NCI-H2171 treated with DMSO at 0.1 percent for 48 hours (cell line): ENCODE results near the gene CLIC3.

Source experiments
- DNase-seq: peaks from one replicate; lab custom pipeline; 2025; lab: John Stamatoyannopoulos, UW

CLIC3 gene

GRCh38 chr9:136980669-136981478 is 15.5 kb downstream of the CLIC3 start:
- DNase-seq = no peak

- DNase-seq = no peak
These were observed 16.4 kb downstream of the CLIC3 start for GRCh38 chr9:136979769-136980587.

GRCh38 chr9:136978865-136979544 is 17.4 kb downstream of the CLIC3 start:
- no peak for DNase-seq

GRCh38 chr9:136978073-136978864 is 18.1 kb downstream of the CLIC3 start:
- DNase-seq = peak; percentile 50

GRCh38 chr9:136977649-136978072 is 18.7 kb downstream of the CLIC3 start:
- no peak for DNase-seq

GRCh38 chr9:136977223-136977622 is 19.1 kb downstream of the CLIC3 start, which contains the start of gene PTGDS:
Gene PTGDS, plus strand, starts transcription at chr9:136977504. Its CDS starts 75 bp downstream, at chr9:136977579.
- no peak for DNase-seq

GRCh38 chr9:136975644-136976043 is 20.7 kb downstream of the CLIC3 start:
- no peak for DNase-seq

- no peak for DNase-seq
These were observed 21.4 kb downstream of the CLIC3 start for GRCh38 chr9:136974817-136975535.

- DNase-seq = no peak
These were observed 22.4 kb downstream of the CLIC3 start for GRCh38 chr9:136973618-136974617.

GRCh38 chr9:136972743-136973142 is 23.6 kb downstream of the CLIC3 start:
- no peak for DNase-seq

GRCh38 chr9:136972335-136972734 is 24.0 kb downstream of the CLIC3 start:
- DNase-seq = no peak

GRCh38 chr9:136971746-136972145 is 24.6 kb downstream of the CLIC3 start:
- no peak for DNase-seq

GRCh38 chr9:136970361-136970760 is 26.0 kb downstream of the CLIC3 start:
- no peak for DNase-seq

- no peak for DNase-seq
These were observed 26.6 kb downstream of the CLIC3 start for GRCh38 chr9:136969774-136970173.

- no peak for DNase-seq
These were observed 27.2 kb downstream of the CLIC3 start for GRCh38 chr9:136969150-136969549.

GRCh38 chr9:136968333-136969127 is 27.8 kb downstream of the CLIC3 start:
- DNase-seq = no peak

GRCh38 chr9:136965771-136966484 is 30.4 kb downstream of the CLIC3 start:
- no peak for DNase-seq

- no peak for DNase-seq
These were observed 31.4 kb downstream of the CLIC3 start for GRCh38 chr9:136964833-136965422.
